EH (cell line): ENCODE data around the gene ACY1.
"Not testable (repeated sequence)": the region's sequence is repeated elsewhere in the genome, so short reads cannot be mapped to it uniquely, and the experiment has no call there.

ENCODE experiments used
- DNase-seq: peaks from one replicate; pipeline ENCODE4 v3.0.0-alpha.2; 2015; ENCODE audit warnings: low read depth

The ACY1 gene

DNA sequence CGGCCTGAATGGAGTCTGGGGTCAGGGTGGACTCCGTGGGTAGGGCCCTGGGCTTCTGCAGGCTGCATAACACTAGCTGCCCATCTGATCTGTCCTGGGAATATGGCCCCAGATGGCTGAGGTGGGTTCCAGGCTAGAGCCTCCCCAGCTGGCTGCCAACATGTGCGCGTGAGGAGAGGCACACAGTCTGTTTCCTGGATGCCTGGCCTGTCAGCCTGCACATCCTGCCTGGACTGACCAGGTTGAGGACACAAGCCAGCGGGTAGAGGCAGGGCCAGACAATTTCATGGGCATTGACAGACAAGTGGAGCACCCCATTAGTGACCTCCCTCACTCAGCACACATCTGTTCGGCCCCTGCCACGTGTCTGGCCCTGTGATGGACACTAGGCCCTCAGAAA lies 42.1 kb downstream of the ACY1 start:
- no peak for DNase-seq

- DNase-seq, result no peak
Observed at GRCh38 chr3:52026041-52026440, 42.7 kb downstream of the ACY1 start.

DNA sequence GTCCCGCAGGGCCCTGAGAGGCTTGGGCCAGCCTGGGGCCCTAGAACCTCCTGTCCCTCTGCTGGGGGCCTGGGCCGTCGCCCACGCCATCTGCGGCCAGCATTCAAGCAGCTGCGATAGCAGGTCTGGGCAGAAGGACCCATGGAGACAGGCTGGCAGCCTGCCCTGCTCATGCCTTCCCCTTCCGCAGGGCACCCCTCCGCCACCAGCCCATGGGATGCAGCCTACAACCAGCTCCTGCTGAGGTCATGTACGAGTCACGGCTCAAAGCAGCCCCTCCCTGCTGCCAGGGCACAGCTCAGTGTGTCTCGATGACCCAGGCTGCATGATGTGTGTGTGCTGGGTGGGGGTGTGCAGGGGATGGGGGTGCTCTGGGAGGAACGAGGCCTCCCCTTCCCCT lies 45.2 kb downstream of the ACY1 start:
- DNase-seq, result peak; percentile 41

GRCh38 chr3:52029053-52029452 lies 45.7 kb downstream of the ACY1 start:
- DNase-seq, result no peak

DNA sequence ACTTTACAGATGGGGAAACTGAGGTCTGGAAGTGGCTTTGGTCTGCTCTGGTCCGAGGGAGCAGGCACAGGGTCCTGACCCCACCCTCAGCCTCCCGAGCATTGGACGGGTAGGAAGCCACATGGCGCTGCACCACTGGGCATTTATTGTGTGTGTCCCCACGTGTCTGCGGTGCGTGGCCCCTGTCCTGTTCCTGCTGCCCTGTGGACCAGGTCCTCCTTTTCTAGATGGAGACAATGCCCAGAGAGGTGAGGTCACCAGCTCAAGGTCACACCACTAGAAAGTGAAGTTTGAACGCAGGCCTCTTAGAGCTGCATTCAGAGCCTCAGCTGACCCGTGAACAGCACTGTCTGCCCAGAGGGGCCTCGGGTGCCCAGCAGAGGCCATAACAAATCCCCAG lies 46.2 kb downstream of the ACY1 start:
- DNase-seq, result no peak

GRCh38 chr3:52030714-52031310 lies 47.5 kb downstream of the ACY1 start:
- DNase-seq, result no peak

DNA sequence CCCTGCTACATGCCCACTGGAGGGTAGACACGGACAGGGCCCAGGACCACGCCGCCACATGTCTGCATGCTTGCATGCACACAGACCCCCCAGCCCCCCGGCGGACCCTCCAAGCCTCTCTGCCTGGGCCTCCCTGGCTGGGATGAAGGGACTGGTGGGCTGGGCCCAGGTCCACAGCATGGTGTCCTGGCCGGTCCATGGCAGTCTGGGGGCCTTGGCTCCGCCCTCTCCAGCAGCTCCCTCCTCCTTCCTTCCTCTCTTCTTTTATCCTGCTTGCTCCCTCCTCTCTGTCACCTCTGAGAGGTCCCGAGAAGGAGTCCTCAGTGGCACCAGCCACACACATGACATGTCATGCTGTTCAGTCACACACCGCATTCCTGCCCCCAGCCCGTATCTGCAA lies 48.6 kb downstream of the ACY1 start:
- DNase-seq, result no peak

DNA sequence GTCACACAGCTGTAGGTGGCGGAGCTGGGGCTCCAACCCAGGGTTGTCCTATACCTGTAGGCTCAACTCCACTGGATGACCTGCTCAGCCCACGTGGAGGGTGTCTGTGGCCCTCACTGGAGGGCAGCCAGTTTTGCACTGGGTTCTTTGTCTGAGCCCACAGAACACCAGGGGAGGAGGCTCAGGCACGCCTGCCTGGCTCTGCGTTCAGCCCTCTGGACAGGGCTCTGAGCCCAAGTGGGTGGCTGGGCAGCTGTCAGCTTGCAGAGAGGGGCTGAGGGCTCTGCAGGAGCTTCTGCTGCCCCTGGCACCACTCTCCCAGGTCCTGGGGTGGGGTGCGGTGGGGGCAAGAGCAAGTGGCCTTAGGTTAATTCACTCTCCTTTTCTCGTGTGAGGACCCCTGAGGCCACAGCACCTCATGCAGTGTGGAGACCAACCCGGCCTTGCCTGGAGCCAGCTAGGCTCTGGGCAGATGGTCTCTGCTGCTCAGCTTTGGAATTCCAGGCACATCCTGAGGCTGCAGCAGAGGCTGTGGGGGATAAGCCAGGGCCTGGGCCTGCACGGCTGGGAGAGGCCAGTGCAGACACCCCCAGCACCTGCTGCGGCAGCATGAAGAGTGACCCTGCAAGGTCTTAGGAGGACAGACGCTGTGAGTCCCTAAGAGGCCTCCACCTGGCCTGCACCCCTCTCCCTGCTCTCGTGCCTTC lies 49.5 kb downstream of the ACY1 start:
- no peak for DNase-seq

DNA sequence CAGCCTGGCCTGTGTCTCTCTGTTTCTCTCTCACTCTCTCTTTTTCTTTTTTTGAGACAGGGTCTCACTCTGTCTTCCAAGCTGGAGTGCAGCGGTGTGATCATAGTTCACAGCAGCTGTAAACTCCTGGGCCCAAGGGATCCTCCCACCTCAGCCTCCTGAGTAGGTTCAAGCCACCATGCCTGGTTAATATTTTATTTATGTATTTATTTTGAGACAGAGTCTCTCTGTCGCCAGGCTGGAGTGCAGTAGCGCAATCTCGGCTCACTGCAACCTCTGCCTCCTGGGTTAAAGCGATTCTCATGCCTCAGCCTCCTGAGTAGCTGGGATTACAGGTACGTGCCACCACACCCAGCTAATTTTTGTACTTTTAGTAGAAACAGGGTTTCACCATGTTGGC lies 50.4 kb downstream of the ACY1 start:
- not testable (repeated sequence) for DNase-seq

DNA sequence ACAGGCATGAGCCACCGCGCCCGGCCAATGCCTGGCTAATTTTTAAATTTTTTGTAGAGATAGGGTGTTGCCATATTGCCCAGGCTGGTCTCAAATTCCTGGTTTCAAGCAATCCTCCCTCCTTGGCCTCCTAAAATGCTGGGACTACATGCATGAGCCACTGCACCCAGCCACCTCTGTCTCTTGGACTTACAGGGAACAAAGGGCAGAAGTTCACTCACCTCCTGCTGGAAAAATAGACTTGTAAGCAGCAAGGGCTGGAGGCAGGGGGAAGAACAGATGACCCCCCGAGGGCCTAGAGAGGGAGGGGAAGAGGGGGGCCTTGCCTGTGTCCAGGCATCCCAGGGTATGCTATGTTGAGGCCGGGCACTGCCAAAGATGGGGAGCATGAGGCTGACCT lies 50.9 kb downstream of the ACY1 start:
- DNase-seq, result no peak

DNA sequence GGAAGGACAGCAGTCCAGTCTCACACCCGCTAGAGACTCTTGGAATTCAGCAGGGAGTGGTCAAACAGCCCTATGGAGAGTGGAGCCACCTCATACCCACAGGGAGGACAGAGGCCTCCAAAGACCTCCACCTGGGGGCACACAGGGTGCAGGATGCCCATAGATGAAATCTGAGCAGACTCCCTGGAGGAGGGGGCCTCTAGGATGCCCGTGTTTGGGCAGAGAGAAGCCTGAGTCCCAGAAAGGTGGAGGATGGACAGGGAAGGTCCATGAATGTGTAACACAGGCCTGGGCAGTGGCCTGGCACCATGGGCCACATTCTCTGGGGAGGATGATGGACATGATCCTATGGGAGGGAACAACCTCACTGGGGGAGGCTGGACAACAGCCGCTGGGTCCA lies 51.3 kb downstream of the ACY1 start:
- no peak for DNase-seq

GRCh38 chr3:52036222-52036694 lies 52.9 kb downstream of the ACY1 start:
- no peak for DNase-seq

DNA sequence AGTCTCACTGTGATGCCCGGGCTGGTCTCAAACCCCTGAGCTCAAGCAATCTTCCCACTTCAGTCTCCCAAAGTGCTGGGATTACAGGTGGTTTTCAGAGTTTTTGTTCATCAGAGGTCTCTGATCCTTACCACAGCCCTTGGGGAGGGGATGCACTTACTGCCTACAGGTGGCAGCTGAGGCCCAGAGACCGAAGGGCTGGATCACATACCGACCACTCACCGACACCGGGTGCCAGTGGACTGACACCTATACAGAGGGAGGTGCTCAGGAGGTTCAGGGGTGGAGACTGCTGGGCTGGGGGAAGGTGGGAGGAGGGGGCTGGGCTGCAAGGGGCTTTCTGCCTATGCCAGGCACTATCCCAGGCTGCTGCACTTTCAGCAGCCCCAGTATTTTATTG lies 53.5 kb downstream of the ACY1 start:
- no peak for DNase-seq

GRCh38 chr3:52037291-52037690 lies 54.0 kb downstream of the ACY1 start:
- no peak for DNase-seq

DNA sequence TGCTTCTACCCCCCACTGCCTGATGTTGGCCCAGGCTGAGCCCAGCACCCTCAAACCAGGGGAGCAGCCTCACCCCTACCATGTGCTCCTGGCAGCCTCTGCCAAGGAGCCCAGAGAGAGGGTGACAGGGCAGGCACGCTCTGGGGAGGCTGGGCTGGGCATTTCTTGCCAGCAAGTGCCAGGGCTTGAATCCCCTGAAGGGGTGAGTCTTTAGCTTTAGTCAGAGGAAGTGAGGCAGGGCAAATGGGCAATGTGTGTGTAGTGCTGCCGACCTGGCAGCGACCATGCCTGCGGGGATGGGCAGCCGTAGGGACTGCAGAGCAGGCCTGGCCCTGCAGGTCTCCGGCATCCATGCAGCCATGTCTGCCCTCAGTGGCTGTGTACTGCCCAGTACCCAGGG lies 54.9 kb downstream of the ACY1 start:
- DNase-seq, result no peak
